NCI-H82 treated with DMSO at 0.1 percent for 48 hours (cell line): ENCODE results near the gene CASP7.
"Not testable (repeated sequence)": the region's sequence is repeated elsewhere in the genome, so short reads cannot be mapped to it uniquely, and the experiment has no call there.

Experiments used
- DNase-seq: peaks from one replicate; lab custom pipeline; 2025; ENCODE audit not compliant: unreplicated experiment; lab: John Stamatoyannopoulos, UW

The CASP7 gene

GRCh38 chr10:113753020-113753692 lies 73.4 kb downstream of the CASP7 start:
- no peak for DNase-seq

- no peak for DNase-seq
These were observed 74.4 kb downstream of the CASP7 start for GRCh38 chr10:113754125-113754524.

GRCh38 chr10:113754768-113755167 lies 75.1 kb downstream of the CASP7 start:
- DNase-seq = no peak

- DNase-seq = no peak
These were observed 77.3 kb downstream of the CASP7 start for GRCh38 chr10:113756940-113757543.

- DNase-seq = no peak
These were observed 82.4 kb downstream of the CASP7 start for GRCh38 chr10:113762083-113762482.

- no peak for DNase-seq
These were observed 84.9 kb downstream of the CASP7 start for GRCh38 chr10:113764582-113764981.

- DNase-seq = no peak
These were observed 86.2 kb downstream of the CASP7 start for GRCh38 chr10:113765910-113766309.

- DNase-seq = no peak
These were observed 87.5 kb downstream of the CASP7 start for GRCh38 chr10:113767222-113767621.

- no peak for DNase-seq
These were observed 90.6 kb downstream of the CASP7 start for GRCh38 chr10:113770346-113770745.

GRCh38 chr10:113771131-113771530 lies 91.4 kb downstream of the CASP7 start:
- DNase-seq = not testable (repeated sequence)

GRCh38 chr10:113775686-113776294 lies 96.1 kb downstream of the CASP7 start:
- no peak for DNase-seq

GRCh38 chr10:113776553-113776952 lies 96.8 kb downstream of the CASP7 start:
- no peak for DNase-seq
